Endothelial cell of umbilical vein (primary cell): Measurements from ENCODE around the gene KIF1C. TPM values are rescaled to one million over a fixed set of nuclear protein-coding genes. Genes with fewer than 3 reads are reported as not detected.

ENCODE experiments used
- BruUV-seq: library from RNA; stranded (reverse); fragments of 400-500 nt; replicated peaks from 2 replicates; lab custom pipeline; 2021; lab: Mats Ljungman, UMichigan
- CTCF ChIA-PET: fragments of 300-600, 350-600 bp; sonication (Branson Sonifier 250); formaldehyde crosslinking; loops from one replicate; lab custom pipeline; 2021; ENCODE audit warnings: antibody characterized with exemption, inconsistent platforms; lab: Charles Lee
- POLR2A ChIA-PET: fragments of 300-600, 350-600 bp; sonication (Branson Sonifier 250); formaldehyde crosslinking; loops from one replicate; lab custom pipeline; 2021; ENCODE audit warnings: antibody characterized with exemption, inconsistent platforms; lab: Charles Lee
- DNase-seq: peaks from one replicate; pipeline ENCODE4 v3.0.0-alpha.2; 2011; ENCODE audit warnings: low read depth, low spot score
- FAIRE-seq: peaks from 2 replicates; lab custom pipeline; 2011; peaks lifted over from hg19 to GRCh38; lab: Jason Lieb, UNC
- H2AFZ ChIP-seq: 2 replicates; pipeline ENCODE4 v1.6.0; 2012; ENCODE audit warnings: low read depth, low read length, control low read depth, inconsistent platforms
- H3K27ac ChIP-seq: 2 replicates; pipeline ENCODE4 v1.5.1; 2011; ENCODE audit warnings: low read depth, mild to moderate bottlenecking, control low read depth, low read length, moderate library complexity; ENCODE audit not compliant: insufficient read depth
- H3K27me3 ChIP-seq, 2 experiments: 2 replicates each; pipeline versions ENCODE4 v1.6.0 to v1.6.1; 2011; ENCODE audit warnings: low read length in 2 of 2, mixed read lengths in 1 of 2; ENCODE audit not compliant: control insufficient read depth in 2 of 2, insufficient read depth in 2 of 2
- H3K36me3 ChIP-seq, 2 experiments: 2 replicates in 1 of 2; 3 replicates in 1 of 2; pipeline ENCODE4 v1.5.1; 2011; ENCODE audit warnings: low read length in 2 of 2, mild to moderate bottlenecking in 1 of 2, moderate library complexity in 1 of 2; ENCODE audit not compliant: control insufficient read depth in 2 of 2, insufficient read depth in 2 of 2; ENCODE audit errors: extremely low read depth in 1 of 2
- H3K4me1 ChIP-seq: 3 replicates; pipeline ENCODE4 v1.5.1; 2011; ENCODE audit warnings: mild to moderate bottlenecking, low read length; ENCODE audit not compliant: control insufficient read depth, insufficient read depth; ENCODE audit errors: extremely low read depth
- H3K4me2 ChIP-seq: 2 replicates; pipeline ENCODE4 v1.6.1; 2011; ENCODE audit warnings: low read length, control low read depth, mixed read lengths; ENCODE audit not compliant: insufficient read depth
- H3K4me3 ChIP-seq, 3 experiments: fragments of 200-600 bp in 1 of 3; sonication (generic), shearing (Covaris generic) in 1 of 3; replicated peaks in 1 of 3; 2 replicates each; pipeline ENCODE4 v1.5.1; 2011 to 2016; ENCODE audit warnings: control low read depth in 3 of 3, low read length in 3 of 3, mild to moderate bottlenecking in 2 of 3, inconsistent platforms in 1 of 3, low read depth in 1 of 3, moderate library complexity in 1 of 3; ENCODE audit not compliant: insufficient read depth in 1 of 3
- H3K79me2 ChIP-seq: 2 replicates; pipeline ENCODE4 v1.6.0; 2012; ENCODE audit warnings: low read length, inconsistent platforms; ENCODE audit not compliant: control insufficient read depth, insufficient read depth
- H3K9ac ChIP-seq: replicated peaks from 2 replicates; pipeline ENCODE3; 2011; ENCODE audit warnings: low read length, control low read depth; ENCODE audit not compliant: insufficient read depth; ENCODE audit errors: extremely low read depth
- H3K9me1 ChIP-seq: replicated peaks from 3 replicates; pipeline ENCODE4 v1.6.0; 2011; ENCODE audit warnings: mild to moderate bottlenecking, low read length; ENCODE audit not compliant: control insufficient read depth, insufficient read depth; ENCODE audit errors: extremely low read depth
- H3K9me3 ChIP-seq: replicated peaks from 2 replicates; pipeline ENCODE4 v1.5.1; 2012; ENCODE audit warnings: low read length, inconsistent platforms; ENCODE audit not compliant: control insufficient read depth, insufficient read depth
- H4K20me1 ChIP-seq: replicated peaks from 2 replicates; pipeline ENCODE3; 2011; ENCODE audit warnings: mild to moderate bottlenecking, low read length; ENCODE audit not compliant: control insufficient read depth, insufficient read depth; ENCODE audit errors: extremely low read depth
- EZH2 ChIP-seq: IDR thresholded peaks from 2 replicates; pipeline ENCODE4 v1.6.1; 2012; ENCODE audit warnings: borderline replicate concordance, low read depth, mild to moderate bottlenecking, moderate library complexity, low read length, inconsistent platforms; ENCODE audit not compliant: severe bottlenecking
- FOS ChIP-seq: IDR thresholded peaks from 2 replicates; pipeline ENCODE4 v1.6.1; 2011; ENCODE audit warnings: mild to moderate bottlenecking, low read length, moderate library complexity, borderline replicate concordance; ENCODE audit not compliant: insufficient read depth
- GATA2 ChIP-seq: IDR thresholded peaks from 2 replicates; pipeline ENCODE4 v1.7.0; 2011; ENCODE audit warnings: low read depth, mild to moderate bottlenecking, moderate library complexity, mixed read lengths, low read length; ENCODE audit not compliant: insufficient read length, insufficient read depth
- JUN ChIP-seq: IDR thresholded peaks from 2 replicates; pipeline ENCODE4 v1.6.1; 2011; ENCODE audit warnings: borderline replicate concordance, low read depth; ENCODE audit not compliant: insufficient read length, insufficient read depth
- MYC ChIP-seq: IDR thresholded peaks from one replicate; pipeline ENCODE4 v1.6.1; 2011; ENCODE audit warnings: mild to moderate bottlenecking, low read depth, low read length
- POLR2A ChIP-seq: IDR thresholded peaks from 2 replicates; pipeline ENCODE4 v1.6.1; 2012; ENCODE audit warnings: low read depth, mild to moderate bottlenecking, control low read depth, low read length
- dilution Hi-C: fragments of 300-500 bp; cut with MboI; formaldehyde crosslinking; loops from one replicate; pipeline ENCODE4 v1.15.0; 2019; ENCODE audit warnings: low sequenced_read_pairs; ENCODE audit not compliant: extremely low pct_ligation_motif_present
- intact Hi-C: fragments of 100-400 bp; cut with micrococcal nuclease; formaldehyde crosslinking; loops from one replicate; pipeline ENCODE4 v1.10.0; 2022
- polyA plus RNA-seq, 4 experiments: library from polyadenylated mRNA; depleted of rRNA in 3 of 4; stranded (reverse) in 3 of 4; unstranded in 1 of 4; fragments of >200 nt; gene quantifications; 2 replicates each; pipeline versions ENCODE4 v1.2.1 to v1.2.3, GENCODE V29; 2011 to 2012; ENCODE audit warnings: missing spikeins in 1 of 4
- total RNA-seq: library from RNA; stranded (reverse); gene quantifications from 2 replicates; pipeline ENCODE4 v1.2.3, GENCODE V29; 2021
- TF ChIP-seq, protein P1 (sequence below): IDR thresholded peaks from 2 replicates; pipeline ENCODE4 v1.6.1; 2011; ENCODE audit not compliant: insufficient read depth, insufficient read length

Gene KIF1C
- total and polyA plus RNA-seq, 2 donors (not counting 3 experiments of a cell fraction or from before 2014, with no cell fraction given), result 33.6 to 171 TPM

DNA sequence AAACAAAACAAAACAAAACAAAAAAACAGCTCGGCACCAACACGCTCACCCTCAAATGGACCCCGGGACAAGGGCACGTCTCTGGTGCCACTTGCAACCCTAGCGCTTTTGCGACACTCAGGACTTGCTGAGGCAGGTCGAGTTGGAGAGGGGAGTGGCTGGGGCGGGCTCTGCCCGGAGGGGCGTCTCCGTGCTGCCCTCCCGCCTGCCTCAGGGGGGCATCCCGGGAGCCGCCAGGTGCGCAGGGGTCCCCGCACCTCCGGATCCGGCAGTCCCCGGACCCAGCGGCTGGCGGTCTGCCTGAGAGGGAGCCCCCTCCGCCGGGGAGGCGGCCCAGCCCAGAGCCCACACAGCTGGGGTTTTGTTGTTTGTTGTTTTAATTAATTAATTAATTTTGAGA lies 37.6 kb downstream of the KIF1C start, which contains the start of gene SLC52A1:
TSS of gene SLC52A1 (minus strand) at position 112 of the 400 bp plus-strand sequence. CDS start 820 bp downstream, outside the sequence.
- no peak for DNase-seq
- ChIA-PET POLR2A (interaction anchor here (0.6 kb wide), 1 partner anchor 303 kb away, joined by 6 read pairs; no protein-coding TSS in a partner anchor), CTCF (interaction anchor here (0.8 to 4.7 kb wide), 5 partner anchors 9 to 126 kb away, joined by 3 to 23 read pairs (median 5); no protein-coding TSS in a partner anchor)
- Histone ChIP-seq H3K27me3 (peaks cover 2% of the 10 kb centered on the region in 2 experiments), H2AFZ (peak within 1 kb of the TSS; percentile 39), H3K4me1 (peaks cover 5% of the 10 kb centered on the region), H3K36me3 (no peaks in the 10 kb centered on the region), H3K4me2 (no peak within 1 kb of the TSS), H3K9ac (no peak within 1 kb of the TSS), H3K9me1 (no peaks in the 10 kb centered on the region), H3K9me3 (no peaks in the 10 kb centered on the region), H3K4me3 (peak within 1 kb of the TSS in 1 of 3 experiments; percentile 1), H3K27ac (no peak within 1 kb of the TSS), H3K79me2 (no peaks in the 10 kb centered on the region), H4K20me1 (no peaks in the 10 kb centered on the region)
- FAIRE-seq, result no peak
- dilution Hi-C loops (no loop called here), intact Hi-C loops (no loop called here)
- no TSS peak for BruUV-seq
- TF ChIP-seq GATA2 (no peak), MYC (no peak), EZH2 (no peak), JUN (no peak), FOS (no peak), POLR2A (no peak)
- TF ChIP-seq, protein P1, sequence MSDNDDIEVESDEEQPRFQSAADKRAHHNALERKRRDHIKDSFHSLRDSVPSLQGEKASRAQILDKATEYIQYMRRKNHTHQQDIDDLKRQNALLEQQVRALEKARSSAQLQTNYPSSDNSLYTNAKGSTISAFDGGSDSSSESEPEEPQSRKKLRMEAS, result no peak
